ENCODE measurements around the gene EZH2.

- TF ChIP-seq CTCF (conservative IDR thresholded peaks at IDR 0.05; ENCODE audit: low read length) (no peak), EZH2phosphoT487 (IDR thresholded peaks at IDR 0.05; ENCODE audit: borderline replicate concordance, low read depth, low read length) (no peak)
These were observed 21.6 kb downstream of the EZH2 start for GRCh38 chr7:148862481-148862880.

All from OCI-LY7 (cell line).